ENCODE measurements around the gene PRSS56.

PRSS56 gene

DNA sequence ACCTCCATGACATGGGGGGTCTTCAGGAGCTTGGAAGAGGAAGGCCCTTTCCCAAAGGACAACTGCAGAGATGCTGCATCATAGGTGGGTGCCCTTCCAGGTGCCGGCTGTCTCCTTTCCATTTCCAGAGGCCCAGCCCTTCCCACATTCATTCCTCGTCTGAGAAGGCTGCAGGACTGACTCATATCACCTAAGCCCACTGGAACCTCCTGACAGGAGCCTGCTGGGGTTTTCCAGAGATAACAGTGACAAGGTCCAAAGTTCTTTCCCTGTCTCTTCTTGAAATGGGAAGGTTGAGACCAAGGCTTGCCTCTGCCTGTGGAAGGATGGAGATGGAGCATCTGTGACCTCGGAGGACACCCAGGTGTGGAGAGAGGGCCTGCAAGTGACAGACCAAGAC, 3.6 kb upstream of the PRSS56 start:
- no peak for ATAC-seq (ENCODE audit: low read depth)
- no peaks in the 10 kb centered on the region for H3K9me3 ChIP-seq (ENCODE audit: severe bottlenecking)
- no peak overlapping the region for H3K4me3 ChIP-seq (ENCODE audit: severe bottlenecking)
- no peaks in the 10 kb centered on the region for H3K4me1 ChIP-seq (ENCODE audit: insufficient read depth, poor library complexity, severe bottlenecking)
- no peak for DNase-seq (ENCODE audit: low spot score)
- TF ChIP-seq CTCF (IDR thresholded peaks at IDR 0.05; ENCODE audit: poor library complexity, severe bottlenecking) = no peak
- H3K36me3 ChIP-seq (ENCODE audit: low read depth) = no peaks in the 10 kb centered on the region
- no peak overlapping the region for H3K27ac ChIP-seq (ENCODE audit: poor library complexity, severe bottlenecking)
- H3K27me3 ChIP-seq (ENCODE audit: insufficient read depth, poor library complexity, severe bottlenecking) = peaks cover 5% of the 10 kb centered on the region

GRCh38 chr2:232518844-232519243, 1.3 kb upstream of the PRSS56 start:
- Histone ChIP-seq H3K27ac (ENCODE audit: poor library complexity, severe bottlenecking) (no peak overlapping the region), H3K27me3 (ENCODE audit: insufficient read depth, poor library complexity, severe bottlenecking) (peaks cover 26% of the 10 kb centered on the region), H3K36me3 (ENCODE audit: low read depth) (no peaks in the 10 kb centered on the region), H3K9me3 (ENCODE audit: severe bottlenecking) (no peaks in the 10 kb centered on the region), H3K4me3 (ENCODE audit: severe bottlenecking) (no peak overlapping the region), H3K4me1 (ENCODE audit: insufficient read depth, poor library complexity, severe bottlenecking) (no peaks in the 10 kb centered on the region)
- no peak for TF ChIP-seq CTCF (IDR thresholded peaks at IDR 0.05; ENCODE audit: poor library complexity, severe bottlenecking)
- DNase-seq (ENCODE audit: low spot score) (no peak), ATAC-seq (ENCODE audit: low read depth) (no peak)

DNA sequence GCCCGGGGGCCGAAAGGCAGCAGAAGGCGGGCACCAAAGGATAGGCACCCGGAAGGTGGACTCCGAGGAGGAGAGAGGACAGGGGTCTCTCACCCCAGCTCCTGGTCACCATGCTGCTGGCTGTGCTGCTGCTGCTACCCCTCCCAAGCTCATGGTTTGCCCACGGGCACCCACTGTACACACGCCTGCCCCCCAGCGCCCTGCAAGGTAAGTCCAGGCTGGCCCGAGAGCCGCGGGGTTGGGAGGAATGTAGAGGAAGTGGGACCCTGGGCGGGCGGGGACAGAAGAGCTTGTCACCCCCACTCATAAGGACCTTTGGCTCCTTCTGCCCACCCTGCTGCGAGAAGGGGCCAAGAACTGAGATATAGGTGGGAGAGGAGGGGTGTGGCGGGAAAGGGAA, 301 bp downstream of the PRSS56 start:
- no peak for ATAC-seq (ENCODE audit: low read depth)
- DNase-seq (ENCODE audit: low spot score) = no peak
- Histone ChIP-seq H3K27me3 (ENCODE audit: insufficient read depth, poor library complexity, severe bottlenecking) (peaks cover 35% of the 10 kb centered on the region), H3K9me3 (ENCODE audit: severe bottlenecking) (no peaks in the 10 kb centered on the region), H3K4me3 (ENCODE audit: severe bottlenecking) (no peak overlapping the region), H3K27ac (ENCODE audit: poor library complexity, severe bottlenecking) (no peak overlapping the region), H3K4me1 (ENCODE audit: insufficient read depth, poor library complexity, severe bottlenecking) (no peaks in the 10 kb centered on the region), H3K36me3 (ENCODE audit: low read depth) (no peaks in the 10 kb centered on the region)
- TF ChIP-seq CTCF (IDR thresholded peaks at IDR 0.05; ENCODE audit: poor library complexity, severe bottlenecking) = no peak

DNA sequence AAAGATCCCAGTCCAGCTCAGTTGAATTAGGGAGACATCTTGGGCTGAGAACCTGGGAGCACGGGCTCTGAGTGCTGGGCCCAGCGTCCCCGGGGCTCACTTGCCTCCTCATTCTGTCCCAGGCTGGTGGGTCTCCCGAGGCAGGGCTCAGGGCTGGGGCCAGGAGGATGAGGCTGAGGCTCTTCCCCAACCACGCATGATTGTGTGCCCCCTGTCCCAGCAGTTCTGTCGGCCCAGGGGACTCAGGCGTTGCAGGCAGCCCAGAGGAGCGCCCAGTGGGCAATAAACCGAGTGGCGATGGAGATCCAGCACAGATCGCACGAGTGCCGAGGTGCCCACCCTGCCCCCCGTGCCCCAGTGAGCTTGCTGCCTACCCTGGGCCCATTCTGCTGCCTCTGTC, 910 bp downstream of the PRSS56 start:
- no peak for DNase-seq (ENCODE audit: low spot score)
- H3K9me3 ChIP-seq (ENCODE audit: severe bottlenecking) = no peaks in the 10 kb centered on the region
- H3K36me3 ChIP-seq (ENCODE audit: low read depth) = no peaks in the 10 kb centered on the region
- TF ChIP-seq CTCF (IDR thresholded peaks at IDR 0.05; ENCODE audit: poor library complexity, severe bottlenecking) = no peak
- no peak for ATAC-seq (ENCODE audit: low read depth)
- H3K4me3 ChIP-seq (ENCODE audit: severe bottlenecking) = no peak overlapping the region
- H3K4me1 ChIP-seq (ENCODE audit: insufficient read depth, poor library complexity, severe bottlenecking) = no peaks in the 10 kb centered on the region
- H3K27me3 ChIP-seq (ENCODE audit: insufficient read depth, poor library complexity, severe bottlenecking) = peaks cover 35% of the 10 kb centered on the region
- H3K27ac ChIP-seq (ENCODE audit: poor library complexity, severe bottlenecking) = no peak overlapping the region

- no peak overlapping the region for H3K4me3 ChIP-seq (ENCODE audit: severe bottlenecking)
- H3K36me3 ChIP-seq (ENCODE audit: low read depth) = no peaks in the 10 kb centered on the region
- DNase-seq (ENCODE audit: low spot score) = no peak
- peak; percentile 89 for TF ChIP-seq CTCF (IDR thresholded peaks at IDR 0.05; ENCODE audit: poor library complexity, severe bottlenecking)
- ATAC-seq (ENCODE audit: low read depth) = peak; percentile 51
- H3K27me3 ChIP-seq (ENCODE audit: insufficient read depth, poor library complexity, severe bottlenecking) = peaks cover 35% of the 10 kb centered on the region
- no peak overlapping the region for H3K27ac ChIP-seq (ENCODE audit: poor library complexity, severe bottlenecking)
- no peaks in the 10 kb centered on the region for H3K9me3 ChIP-seq (ENCODE audit: severe bottlenecking)
- H3K4me1 ChIP-seq (ENCODE audit: insufficient read depth, poor library complexity, severe bottlenecking) = no peaks in the 10 kb centered on the region
These were observed 1.9 kb downstream of the PRSS56 start for GRCh38 chr2:232521959-232522622.

All from RWPE2 (cell line).